K562 (cell line): ENCODE measurements around the gene PLXNB2. TPM values are rescaled to one million over a fixed set of nuclear protein-coding genes. Genes with fewer than 3 reads are reported as not detected.

Source experiments
- CTCFL ChIP-seq: IDR thresholded peaks from 2 replicates; pipeline ENCODE4 v1.6.1; 2011; ENCODE audit warnings: borderline replicate concordance, low read depth, mild to moderate bottlenecking, moderate library complexity, low read length; ENCODE audit not compliant: insufficient read depth, poor library complexity, severe bottlenecking
- KLF6 ChIP-seq: fragments of 250-450 bp; sonication (Bioruptor Pico); IDR thresholded peaks from 2 replicates; pipeline ENCODE4 v1.4.0; 2020; ENCODE audit warnings: mild to moderate bottlenecking, moderate library complexity, borderline replicate concordance
- RB1 ChIP-seq: fragments of 450-650 bp; IDR thresholded peaks from 2 replicates; pipeline ENCODE4 v1.6.1; 2017; ENCODE audit warnings: low read depth, mild to moderate bottlenecking
- RBM22 ChIP-seq: fragments of 200-400 bp; formaldehyde crosslinking; IDR thresholded peaks from 2 replicates; pipeline ENCODE4 v1.6.1; 2018; ENCODE audit warnings: low read length, low read depth; ENCODE audit not compliant: poor library complexity, severe bottlenecking
- RCOR1 ChIP-seq, 2 experiments: IDR thresholded peaks; 2 replicates each; pipeline ENCODE4 v1.6.1; 2012; ENCODE audit warnings: low read depth in 2 of 2, low read length in 2 of 2, borderline replicate concordance in 1 of 2, improper control_type of control experiment in 1 of 2
- REST ChIP-seq, 2 experiments: fragments of 450-650 bp; formaldehyde crosslinking in 1 of 2; IDR thresholded peaks; 2 replicates each; pipeline versions ENCODE4 v1.4.0 to v1.6.1; 2014 to 2020; ENCODE audit warnings: mild to moderate bottlenecking in 2 of 2, borderline replicate concordance in 1 of 2, low read depth in 1 of 2
- ZNF324 ChIP-seq: fragments of 250-450 bp; sonication (Bioruptor Pico); IDR thresholded peaks from 2 replicates; pipeline ENCODE4 v1.4.0; 2020; ENCODE audit warnings: mild to moderate bottlenecking
- polyA plus RNA-seq, 8 experiments: library from polyadenylated mRNA; depleted of rRNA in 4 of 8; stranded (reverse) in 5 of 8; unstranded in 3 of 8; fragments of >200 nt; fragmentation: Nextera tagmentation in 2 of 8; fragmentation: Illumina TruSeq in 1 of 8; extraction: Ambion mirVana in 2 of 8; extraction: Trizol in 1 of 8; gene quantifications; 2 replicates each; pipeline versions ENCODE4 v1.2.1 to v1.2.3, GENCODE V29; 2011 to 2014; ENCODE audit warnings: inconsistent platforms in 1 of 8, missing spikeins in 1 of 8
- total RNA-seq, 7 experiments: library from RNA; depleted of rRNA in 6 of 7; stranded (reverse); fragments of >200 nt in 6 of 7; fragmentation: Illumina TruSeq in 2 of 7; extraction: Trizol in 2 of 7; gene quantifications; 2 replicates each; pipeline versions ENCODE4 v1.2.1 to v1.2.3, GENCODE V29; 2011 to 2021; ENCODE audit warnings: low replicate concordance in 1 of 7

The PLXNB2 gene
- total and polyA plus RNA-seq, 9 of the 15 experiments (the other 6 are each of a cell fraction or from before 2014, with no cell fraction given): 0.15 to 45.1 (median 13.6) TPM

GRCh38 chr22:50271519-50271970, 35.9 kb downstream of the PLXNB2 start (continued):
- peak; percentile 60 for TF ChIP-seq CTCFL
- no peak for TF ChIP-seq ZNF324 (CRISPR knock-in tag)
- TF ChIP-seq RBM22: peak; percentile 46
- peak; percentile 36; the same call in 1 of the 2 replicates for TF ChIP-seq REST (IDR thresholded peaks at IDR 0.05; ENCODE audit: borderline replicate concordance)
- peak; percentile 51; the same call in 1 of the 2 replicates for TF ChIP-seq REST (CRISPR knock-in tag; IDR thresholded peaks at IDR 0.05; ENCODE audit: low read depth)
- peak; percentile 46; the same call in 1 of the 2 replicates for TF ChIP-seq RB1
- peak in 1 of 2 experiments; percentile 36; a peak in 1 of 4 replicates for TF ChIP-seq RCOR1 (IDR thresholded peaks at IDR 0.05; ENCODE audit: borderline replicate concordance in 1 of 2, low read depth in 2 of 2, low read length in 2 of 2)
- TF ChIP-seq KLF6 (CRISPR knock-in tag): no peak
